Mesodermal cell (in vitro differentiated cells): ENCODE measurements around the gene FCN2.

Source experiments
- H3K27ac ChIP-seq: 2 replicates; pipeline ENCODE4 v1.7.0; 2013; ENCODE audit warnings: mild to moderate bottlenecking, low read depth, low read length, moderate library complexity; ENCODE audit not compliant: severe bottlenecking
- H3K36me3 ChIP-seq: 2 replicates; pipeline ENCODE4 v1.7.1; 2013; ENCODE audit warnings: mild to moderate bottlenecking, low read length, moderate library complexity; ENCODE audit not compliant: control insufficient read depth, insufficient read depth
- H3K4me1 ChIP-seq: one replicate; pipeline ENCODE4 v1.7.1; 2013; ENCODE audit warnings: mild to moderate bottlenecking, low read length; ENCODE audit not compliant: insufficient read depth, control insufficient read depth, poor library complexity, severe bottlenecking
- H3K4me3 ChIP-seq: 2 replicates; pipeline ENCODE4 v1.7.0; 2013; ENCODE audit warnings: low read length, control low read depth, mild to moderate bottlenecking; ENCODE audit not compliant: insufficient read depth, poor library complexity, severe bottlenecking; ENCODE audit errors: extremely low read depth
- H3K9me3 ChIP-seq: 2 replicates; pipeline ENCODE4 v1.7.1; 2013; ENCODE audit warnings: mild to moderate bottlenecking, low read length, moderate library complexity; ENCODE audit not compliant: control insufficient read depth
- WGBS, 2 experiments: methylation state at CpG; one replicate each; pipeline ENCODE4 v1.1.5; 2013; ENCODE audit warnings: missing lambda C conversion rate in 2 of 2; ENCODE audit not compliant: insufficient coverage in 2 of 2; 5-methylcytosine and 5-hydroxymethylcytosine counted together

The FCN2 gene

GRCh38 chr9:134838651-134839454 lies 41.8 kb upstream of the FCN2 start:
- 91 to 95% methylated on average over 29 to 33 of the region's 34 CpGs for WGBS, 2 experiments
- Histone ChIP-seq H3K9me3 (no peaks in the 10 kb centered on the region), H3K4me1 (no peaks in the 10 kb centered on the region), H3K4me3 (no peak overlapping the region), H3K36me3 (peaks cover 93% of the 10 kb centered on the region), H3K27ac (no peak overlapping the region)

- H3K27ac ChIP-seq, result no peak overlapping the region
- 95 to 97% methylated on average over 13 to 19 of the region's 21 CpGs for WGBS, 2 experiments
- H3K36me3 ChIP-seq, result peaks cover 97% of the 10 kb centered on the region
- H3K4me1 ChIP-seq, result no peaks in the 10 kb centered on the region
- no peaks in the 10 kb centered on the region for H3K9me3 ChIP-seq
- H3K4me3 ChIP-seq, result no peak overlapping the region
Observed at GRCh38 chr9:134839455-134840125, 41.0 kb upstream of the FCN2 start.

GRCh38 chr9:134840511-134840910 lies 40.1 kb upstream of the FCN2 start:
- H3K9me3 ChIP-seq, result no peaks in the 10 kb centered on the region
- no peak overlapping the region for H3K27ac ChIP-seq
- WGBS, 2 experiments, result 97 to 98% methylated on average over 11 to 12 of the region's 12 CpGs
- H3K4me1 ChIP-seq, result no peaks in the 10 kb centered on the region
- no peak overlapping the region for H3K4me3 ChIP-seq
- peaks cover 95% of the 10 kb centered on the region for H3K36me3 ChIP-seq

GRCh38 chr9:134841180-134841904 lies 39.3 kb upstream of the FCN2 start:
- Histone ChIP-seq H3K27ac (no peak overlapping the region), H3K4me3 (no peak overlapping the region), H3K36me3 (peaks cover 88% of the 10 kb centered on the region), H3K4me1 (no peaks in the 10 kb centered on the region), H3K9me3 (no peaks in the 10 kb centered on the region)
- WGBS, 2 experiments, result 97 to 98% methylated on average over 12 to 13 of the region's 15 CpGs

- H3K36me3 ChIP-seq, result peaks cover 78% of the 10 kb centered on the region
- WGBS, 2 experiments, result 92 to 93% methylated on average over 16 to 21 of the region's 22 CpGs
Observed at GRCh38 chr9:134842321-134842720, 38.3 kb upstream of the FCN2 start.

GRCh38 chr9:134843740-134844139 lies 36.9 kb upstream of the FCN2 start:
- H3K9me3 ChIP-seq, result peaks cover 16% of the 10 kb centered on the region
- no peaks in the 10 kb centered on the region for H3K4me1 ChIP-seq
- no peak overlapping the region for H3K4me3 ChIP-seq
- H3K36me3 ChIP-seq, result peaks cover 66% of the 10 kb centered on the region
- no peak overlapping the region for H3K27ac ChIP-seq
- WGBS, 2 experiments, result 96 to 99% methylated on average over 17 to 18 of the region's 18 CpGs

More at GRCh38 chr9:134842321-134842720, 38.3 kb upstream of the FCN2 start:
- peaks cover 5% of the 10 kb centered on the region for H3K9me3 ChIP-seq
- H3K4me3 ChIP-seq, result no peak overlapping the region
- H3K4me1 ChIP-seq, result no peaks in the 10 kb centered on the region
- H3K27ac ChIP-seq, result no peak overlapping the region

- 96 to 98% methylated on average over 8 of the region's 8 CpGs for WGBS, 2 experiments
- Histone ChIP-seq H3K4me1 (no peaks in the 10 kb centered on the region), H3K4me3 (no peak overlapping the region), H3K27ac (no peak overlapping the region), H3K36me3 (peaks cover 56% of the 10 kb centered on the region), H3K9me3 (peaks cover 16% of the 10 kb centered on the region)
Observed at GRCh38 chr9:134844821-134845220, 35.8 kb upstream of the FCN2 start.

- Histone ChIP-seq H3K36me3 (peaks cover 42% of the 10 kb centered on the region), H3K27ac (no peak overlapping the region)
- WGBS, 2 experiments, result 95 to 99% methylated on average over 15 to 16 of the region's 16 CpGs
Observed at GRCh38 chr9:134846187-134846586, 34.4 kb upstream of the FCN2 start.

GRCh38 chr9:134846699-134847098 lies 33.9 kb upstream of the FCN2 start:
- peaks cover 34% of the 10 kb centered on the region for H3K9me3 ChIP-seq
- H3K36me3 ChIP-seq, result peaks cover 37% of the 10 kb centered on the region
- H3K4me1 ChIP-seq, result no peaks in the 10 kb centered on the region
- no peak overlapping the region for H3K27ac ChIP-seq
- no peak overlapping the region for H3K4me3 ChIP-seq
- 84 to 92% methylated on average over 1 of the region's 1 CpG for whole genome bisulfite sequencing, 2 experiments

More at GRCh38 chr9:134846187-134846586, 34.4 kb upstream of the FCN2 start:
- no peaks in the 10 kb centered on the region for H3K4me1 ChIP-seq
- no peak overlapping the region for H3K4me3 ChIP-seq
- peaks cover 29% of the 10 kb centered on the region for H3K9me3 ChIP-seq

- Histone ChIP-seq H3K9me3 (peaks cover 34% of the 10 kb centered on the region), H3K36me3 (peaks cover 33% of the 10 kb centered on the region), H3K27ac (no peak overlapping the region), H3K4me1 (no peaks in the 10 kb centered on the region), H3K4me3 (no peak overlapping the region)
- 95 to 100% methylated on average over 2 to 3 of the region's 3 CpGs for WGBS, 2 experiments
Observed at GRCh38 chr9:134847138-134847537, 33.5 kb upstream of the FCN2 start.
